ENCODE results near the gene PAN3.

The PAN3 gene

DNA sequence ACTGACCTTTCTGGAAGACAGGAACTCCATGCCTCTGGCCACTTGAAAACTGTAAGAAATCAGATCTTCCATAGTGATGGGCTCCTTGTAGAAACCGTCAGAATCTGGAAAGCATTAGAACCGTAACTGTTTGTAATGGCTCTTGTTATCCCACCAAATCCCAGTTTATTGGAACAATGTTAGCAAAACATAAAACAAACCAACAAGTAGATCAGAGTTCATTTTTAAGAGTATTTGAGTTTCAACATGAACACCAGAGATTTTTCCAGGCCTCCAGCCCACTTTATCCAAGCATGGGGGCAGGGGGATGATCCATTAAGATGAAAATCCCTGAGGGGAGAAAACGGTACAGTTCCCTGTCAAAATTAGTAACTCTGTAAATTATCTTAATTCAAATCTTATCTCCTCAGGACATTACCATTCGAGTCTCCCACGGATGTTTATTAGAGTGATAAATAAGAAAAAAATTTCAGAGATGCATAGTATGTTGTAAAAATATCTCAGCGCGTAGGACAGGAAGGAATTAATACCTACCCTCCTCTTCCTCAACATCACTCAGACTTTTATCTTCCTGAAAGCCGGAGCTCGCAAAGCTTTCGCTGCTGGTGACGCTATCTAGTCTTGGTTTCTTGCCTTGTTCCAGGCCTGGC, 184.0 kb downstream of the PAN3 start:
- no peak for DNase-seq (ENCODE audit: low spot score)
- in situ Hi-C loops (cut with MboI; ENCODE audit: low sequenced_read_pairs, unreplicated experiment): loop anchor here (5.0 to 25.0 kb wide), 3 partner anchors 315 to 1040 kb away; no protein-coding TSS in a partner anchor
- no peak for TF ChIP-seq CTCF (IDR thresholded peaks at IDR 0.05; ENCODE audit: borderline replicate concordance, control extremely low read depth, extremely low read depth, insufficient read depth, missing control alignments)

DNA sequence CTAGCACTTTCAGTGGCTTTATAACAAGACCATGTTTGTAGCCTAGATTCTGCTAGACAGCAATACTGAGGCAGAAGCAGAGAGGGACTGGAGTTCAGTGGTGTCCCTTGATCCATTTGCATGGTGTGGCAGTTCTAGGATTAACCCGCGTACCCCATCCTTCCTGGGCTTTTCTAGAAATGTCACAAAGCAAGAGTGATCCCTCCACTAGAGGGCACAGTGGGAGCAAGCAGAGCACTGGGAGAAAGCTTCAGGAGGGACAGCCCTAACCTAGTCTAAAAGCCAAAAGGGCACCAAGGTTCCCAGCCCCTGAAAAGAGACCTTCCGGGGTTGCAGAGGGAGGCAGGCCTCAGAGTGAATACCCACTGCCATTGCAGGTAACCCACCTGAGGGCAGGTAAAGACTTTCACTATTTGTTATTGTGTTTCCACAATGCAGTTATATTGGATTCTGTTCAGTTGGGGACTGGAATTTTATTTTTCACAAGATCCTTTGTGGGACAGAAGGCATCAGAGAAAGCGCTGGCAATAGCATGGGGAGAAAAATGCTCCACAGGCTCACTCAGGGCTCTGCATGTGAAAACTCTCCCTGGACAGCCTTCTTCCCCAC, 185.9 kb downstream of the PAN3 start:
- in situ Hi-C loops (cut with MboI; ENCODE audit: low sequenced_read_pairs, unreplicated experiment): loop anchor here (5.0 to 25.0 kb wide), 3 partner anchors 313 to 1038 kb away; no protein-coding TSS in a partner anchor
- DNase-seq (ENCODE audit: low spot score): peak; percentile 80
- TF ChIP-seq CTCF (IDR thresholded peaks at IDR 0.05; ENCODE audit: borderline replicate concordance, control extremely low read depth, extremely low read depth, insufficient read depth, missing control alignments): peak; percentile 73

GRCh38 chr13:28325022-28325421, 186.7 kb downstream of the PAN3 start:
- in situ Hi-C loops (cut with MboI; ENCODE audit: low sequenced_read_pairs, unreplicated experiment): loop anchor here (10.0 kb wide), 1 partner anchor 470 kb away; no protein-coding TSS in a partner anchor
- no peak for DNase-seq (ENCODE audit: low spot score)
- no peak for TF ChIP-seq CTCF (IDR thresholded peaks at IDR 0.05; ENCODE audit: borderline replicate concordance, control extremely low read depth, extremely low read depth, insufficient read depth, missing control alignments)

DNA sequence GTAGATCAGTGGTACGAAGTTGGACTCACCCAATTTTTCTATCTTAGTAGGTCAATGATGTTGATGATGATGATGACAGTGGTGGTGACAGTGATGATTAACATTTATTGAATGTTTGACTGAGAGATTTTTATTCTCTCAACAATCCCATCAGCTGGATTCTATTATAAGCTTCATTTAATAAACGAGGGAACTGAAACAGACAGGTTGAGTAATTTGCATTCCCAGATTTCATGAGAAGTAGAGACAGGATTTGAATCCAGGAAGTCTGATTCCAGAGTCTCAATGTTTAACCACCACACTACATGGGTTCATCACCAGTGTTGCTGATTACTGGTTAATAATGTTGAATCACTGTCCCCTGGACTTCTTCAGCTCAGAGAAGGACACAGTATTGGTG, 187.7 kb downstream of the PAN3 start:
- no peak for DNase-seq (ENCODE audit: low spot score)
- TF ChIP-seq CTCF (IDR thresholded peaks at IDR 0.05; ENCODE audit: borderline replicate concordance, control extremely low read depth, extremely low read depth, insufficient read depth, missing control alignments): no peak
- in situ Hi-C loops (cut with MboI; ENCODE audit: low sequenced_read_pairs, unreplicated experiment): loop anchor here (10.0 kb wide), 1 partner anchor 469 kb away; no protein-coding TSS in a partner anchor

DNA sequence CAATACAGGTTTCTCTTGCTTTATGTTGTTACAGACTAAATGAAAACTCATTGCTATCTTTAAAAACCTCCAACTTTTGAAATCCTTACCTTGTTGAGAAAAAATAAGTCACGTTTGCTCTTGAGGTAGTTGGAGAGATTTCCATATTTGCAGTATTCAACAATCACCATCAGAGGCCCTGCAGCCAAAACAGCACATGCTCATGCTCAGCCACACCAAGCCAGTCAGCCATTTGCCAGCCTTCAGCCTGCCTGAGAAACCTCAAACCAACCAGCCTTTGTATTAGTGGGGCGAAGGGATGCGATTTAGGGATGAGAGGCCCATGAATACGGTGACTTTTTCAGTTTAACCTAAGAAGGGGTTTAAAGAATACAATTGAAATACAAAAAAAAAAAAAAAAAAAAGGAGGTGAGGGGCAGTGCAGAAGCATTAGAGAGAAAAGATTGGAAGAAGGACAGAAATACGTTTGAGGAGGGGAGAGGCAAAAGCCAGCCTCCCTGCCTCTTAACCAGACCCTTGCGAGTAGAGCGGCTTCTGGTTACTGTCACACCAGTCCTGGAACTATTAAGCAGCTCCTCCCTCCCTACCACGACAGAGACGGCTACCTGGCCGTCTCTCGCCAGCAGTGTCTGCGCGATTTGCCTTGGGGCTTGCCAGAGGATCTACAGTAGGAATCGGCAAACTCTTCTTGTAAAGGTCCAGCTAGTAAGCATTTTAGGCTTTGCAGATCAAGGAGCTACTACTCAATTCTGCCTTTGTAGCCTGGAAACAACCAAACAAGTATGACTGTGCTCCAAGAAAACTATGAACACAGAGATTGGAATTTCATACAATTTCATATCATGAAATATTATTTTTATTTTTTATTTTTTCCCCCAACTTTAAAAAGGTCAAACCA, 189.3 kb downstream of the PAN3 start:
- in situ Hi-C loops (cut with MboI; ENCODE audit: low sequenced_read_pairs, unreplicated experiment): loop anchor here (10.0 kb wide), 1 partner anchor 467 kb away; no protein-coding TSS in a partner anchor

More for the DNA sequence above, 189.3 kb downstream of the PAN3 start:
- no peak for TF ChIP-seq CTCF (IDR thresholded peaks at IDR 0.05; ENCODE audit: borderline replicate concordance, control extremely low read depth, extremely low read depth, insufficient read depth, missing control alignments)
- DNase-seq (ENCODE audit: low spot score): no peak

Data from GM13976 (cell line).